Naive thymus-derived CD8-positive, alpha-beta T cell (primary cell): Measurements from ENCODE around the gene LTV1. TPM values are rescaled to one million over a fixed set of nuclear protein-coding genes. Genes with fewer than 3 reads are reported as not detected.

ENCODE experiments used
- ATAC-seq, 2 donors: fragments of 150-1000 bp; cut with Tn5 transposase in 1 of 2; sonication (Bioruptor Pico), chemical (Tn5 transposase) in 1 of 2; 1 replicate in 1 of 2; 2 replicates in 1 of 2; pipeline ENCODE4 v1.10.0; 2021; ENCODE audit warnings: mild to moderate bottlenecking in 2 of 2, moderate library complexity in 2 of 2
- POLR2A ChIA-PET: fragments of 350-600 bp; sonication (Branson Sonifier 250); formaldehyde crosslinking; loops from one replicate; lab custom pipeline; 2021; ENCODE audit warnings: antibody characterized with exemption; lab: Charles Lee
- DNase-seq, 10 donors: peaks; one replicate each; pipeline versions ENCODE4 v3.0.0 to v3.0.0-alpha.2; 2020 to 2022
- H3K27ac Mint-ChIP-seq, 10 donors: one replicate each; pipeline ENCODE4 v1.8.0; 2020 to 2022; ENCODE audit warnings: mild to moderate bottlenecking in 10 of 10, mixed read lengths in 10 of 10, moderate library complexity in 4 of 10, inconsistent platforms in 1 of 10
- H3K27me3 Mint-ChIP-seq, 5 donors: one replicate each; pipeline ENCODE4 v1.8.0; 2021 to 2022; ENCODE audit warnings: mixed read lengths in 5 of 5
- H3K36me3 Mint-ChIP-seq, 3 donors: one replicate each; pipeline ENCODE4 v1.8.0; 2020 to 2022; ENCODE audit warnings: mixed read lengths in 3 of 3, mild to moderate bottlenecking in 2 of 3, inconsistent platforms in 1 of 3
- H3K4me1 Mint-ChIP-seq, 4 donors: one replicate each; pipeline ENCODE4 v1.8.0; 2021 to 2022; ENCODE audit warnings: mixed read lengths in 4 of 4
- H3K4me3 Mint-ChIP-seq, 10 donors: one replicate each; pipeline ENCODE4 v1.8.0; 2020 to 2022; ENCODE audit warnings: mild to moderate bottlenecking in 10 of 10, mixed read lengths in 10 of 10, moderate library complexity in 6 of 10, inconsistent platforms in 1 of 10
- H3K9me3 Mint-ChIP-seq, 9 donors: one replicate each; pipeline ENCODE4 v1.8.0; 2020 to 2022; ENCODE audit warnings: mixed read lengths in 9 of 9, mild to moderate bottlenecking in 3 of 9, inconsistent platforms in 1 of 9, moderate library complexity in 1 of 9
- polyA plus RNA-seq, 3 donors: library from polyadenylated mRNA; unstranded; fragments of 300-500 nt; fragmentation: Illumina TruSeq; gene quantifications; one replicate each; pipeline ENCODE4 v1.2.3, GENCODE V29; 2021
- total RNA-seq, 8 experiments: library from RNA in 2 of 8; stranded (reverse) in 2 of 8; gene quantifications; one replicate each; pipeline ENCODE4 v1.2.3 and lab custom pipeline; 2021 to 2026

LTV1 gene
- total and polyA plus RNA-seq, 5 experiments from 2014 or later: 20.2 to 28.8 (median 27.1) TPM

- no peaks in the 10 kb centered on the region for H3K4me1 Mint-ChIP-seq
- H3K9me3 Mint-ChIP-seq: peaks cover 13 to 72% (median 34%) of the 10 kb centered on the region in 9 donors
- ATAC-seq (no peak), DNase-seq (no peak)
- H3K36me3 Mint-ChIP-seq: peaks cover 34 to 56% (median 53%) of the 10 kb centered on the region in 3 donors
- no peak overlapping the region for H3K27ac Mint-ChIP-seq
- H3K4me3 Mint-ChIP-seq: no peak overlapping the region
- no peaks in the 10 kb centered on the region for H3K27me3 Mint-ChIP-seq
- POLR2A ChIA-PET: no interaction called here
Measured at GRCh38 chr6:143912671-143913070, 69.5 kb downstream of the LTV1 start.

Other genes with a start within 250 kb of the LTV1 start
- 10 to 100 TPM; 15.4 to 16.0 TPM for gene PHACTR2, start 165.4 kb upstream of the LTV1 start, total RNA-seq
- 1 to 10 TPM; 7.1 to 9.0 (median 8.8) TPM for gene PHACTR2, start 165.4 kb upstream of the LTV1 start, polyA plus RNA-seq
- gene ZC2HC1B, start 21.1 kb downstream of the LTV1 start, total RNA-seq: not detected
- gene ZC2HC1B, start 21.1 kb downstream of the LTV1 start, polyA plus RNA-seq: not detected
- 1 to 10 TPM; 7.6 to 8.0 TPM for gene PLAGL1, start 164.9 kb downstream of the LTV1 start, total RNA-seq
- gene PLAGL1, start 164.9 kb downstream of the LTV1 start, polyA plus RNA-seq: 1 to 10 TPM; 2.9 to 4.9 (median 3.3) TPM